Measurements from ENCODE around the gene PCSK2. TPM values are rescaled to one million over a fixed set of nuclear protein-coding genes. Genes with fewer than 3 reads are reported as not detected.

PCSK2 gene
- total RNA-seq, 1 donor from 2014 or later = 11.5 TPM

DNA sequence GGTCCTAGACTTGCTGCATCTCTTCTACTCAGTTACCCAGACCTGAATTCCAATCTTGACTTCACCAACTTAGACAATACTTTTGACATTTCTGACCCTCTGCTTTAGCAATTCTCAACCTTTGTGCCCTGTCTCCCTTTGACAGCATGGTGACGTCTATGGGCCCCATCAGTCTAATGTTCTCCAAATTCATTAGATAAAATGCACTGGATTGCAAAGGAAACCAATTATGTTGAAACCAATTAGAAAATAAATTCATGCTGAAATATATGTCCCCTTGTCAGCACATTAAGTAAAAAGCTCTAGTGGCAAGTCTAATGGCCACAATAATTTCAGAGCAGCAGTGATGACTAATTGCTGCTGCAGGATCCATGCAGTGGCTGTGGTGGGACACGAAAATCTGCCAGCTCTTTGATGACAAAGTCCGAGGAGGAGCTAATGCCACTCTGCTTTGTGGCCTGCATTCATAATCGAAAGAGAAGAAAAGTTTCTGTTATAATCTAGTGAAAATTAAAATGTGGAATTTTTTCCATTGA is 240.3 kb downstream of the PCSK2 start:
- no peaks in the 10 kb centered on the region for H3K36me3 Mint-ChIP-seq (ENCODE audit: insufficient read depth)
- no peak for DNase-seq (ENCODE audit: low spot score, unreplicated experiment)
- no peaks in the 10 kb centered on the region for H3K4me1 Mint-ChIP-seq (ENCODE audit: low read depth)
- TF ChIP-seq, protein P1, sequence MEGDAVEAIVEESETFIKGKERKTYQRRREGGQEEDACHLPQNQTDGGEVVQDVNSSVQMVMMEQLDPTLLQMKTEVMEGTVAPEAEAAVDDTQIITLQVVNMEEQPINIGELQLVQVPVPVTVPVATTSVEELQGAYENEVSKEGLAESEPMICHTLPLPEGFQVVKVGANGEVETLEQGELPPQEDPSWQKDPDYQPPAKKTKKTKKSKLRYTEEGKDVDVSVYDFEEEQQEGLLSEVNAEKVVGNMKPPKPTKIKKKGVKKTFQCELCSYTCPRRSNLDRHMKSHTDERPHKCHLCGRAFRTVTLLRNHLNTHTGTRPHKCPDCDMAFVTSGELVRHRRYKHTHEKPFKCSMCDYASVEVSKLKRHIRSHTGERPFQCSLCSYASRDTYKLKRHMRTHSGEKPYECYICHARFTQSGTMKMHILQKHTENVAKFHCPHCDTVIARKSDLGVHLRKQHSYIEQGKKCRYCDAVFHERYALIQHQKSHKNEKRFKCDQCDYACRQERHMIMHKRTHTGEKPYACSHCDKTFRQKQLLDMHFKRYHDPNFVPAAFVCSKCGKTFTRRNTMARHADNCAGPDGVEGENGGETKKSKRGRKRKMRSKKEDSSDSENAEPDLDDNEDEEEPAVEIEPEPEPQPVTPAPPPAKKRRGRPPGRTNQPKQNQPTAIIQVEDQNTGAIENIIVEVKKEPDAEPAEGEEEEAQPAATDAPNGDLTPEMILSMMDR (IDR thresholded peaks at IDR 0.05; ENCODE audit: unreplicated experiment) = no peak
- peaks cover 25% of the 10 kb centered on the region for H3K27me3 Mint-ChIP-seq
- no peaks in the 10 kb centered on the region for H3K9me3 Mint-ChIP-seq (ENCODE audit: low read depth)
- no peak overlapping the region for H3K4me3 Mint-ChIP-seq (ENCODE audit: low read depth)
- no peak overlapping the region for H3K27ac Mint-ChIP-seq

DNA sequence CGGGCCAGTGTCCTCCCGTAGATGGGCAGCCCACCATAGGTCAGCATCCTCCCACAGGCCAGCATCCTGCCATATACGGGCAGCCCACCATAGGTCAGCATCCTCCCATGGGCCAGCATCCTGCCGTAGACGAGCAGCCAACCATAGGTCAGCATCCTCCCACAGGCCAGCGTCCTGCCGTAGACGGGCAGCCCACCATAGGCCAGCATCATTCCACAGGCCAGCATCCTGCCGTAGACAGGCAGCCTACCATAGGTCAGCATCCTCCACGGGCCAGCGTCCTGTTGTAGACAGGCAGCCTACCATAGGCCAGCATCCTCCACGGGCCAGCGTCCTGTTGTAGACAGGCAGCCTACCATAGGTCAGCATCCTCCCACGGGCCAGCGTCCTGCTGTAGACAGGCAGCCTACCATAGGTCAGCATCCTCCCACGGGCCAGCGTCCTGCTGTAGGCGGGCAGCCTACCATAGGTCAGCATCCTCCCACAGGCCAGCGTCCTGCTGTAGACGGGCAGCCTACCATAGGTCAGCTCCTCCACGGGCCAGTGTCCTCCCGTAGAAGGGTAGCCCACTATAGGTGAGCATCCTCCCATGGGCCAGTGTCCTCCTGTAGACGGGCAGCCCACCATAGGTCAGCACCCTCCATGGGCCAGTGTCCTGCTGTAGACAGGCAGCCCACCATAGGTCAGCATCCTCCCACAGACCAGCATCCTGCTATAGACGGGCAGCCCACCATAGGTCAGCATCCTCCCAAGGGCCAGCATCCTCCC is 241.4 kb downstream of the PCSK2 start:
- TF ChIP-seq, protein P1 (IDR thresholded peaks at IDR 0.05; ENCODE audit: unreplicated experiment) = no peak
- DNase-seq (ENCODE audit: low spot score, unreplicated experiment) = no peak
- H3K4me1 Mint-ChIP-seq (ENCODE audit: low read depth) = no peaks in the 10 kb centered on the region
- no peaks in the 10 kb centered on the region for H3K9me3 Mint-ChIP-seq (ENCODE audit: low read depth)
- H3K36me3 Mint-ChIP-seq (ENCODE audit: insufficient read depth) = no peaks in the 10 kb centered on the region
- no peak overlapping the region for H3K4me3 Mint-ChIP-seq (ENCODE audit: low read depth)
- no peak overlapping the region for H3K27ac Mint-ChIP-seq
- peaks cover 18% of the 10 kb centered on the region for H3K27me3 Mint-ChIP-seq

DNA sequence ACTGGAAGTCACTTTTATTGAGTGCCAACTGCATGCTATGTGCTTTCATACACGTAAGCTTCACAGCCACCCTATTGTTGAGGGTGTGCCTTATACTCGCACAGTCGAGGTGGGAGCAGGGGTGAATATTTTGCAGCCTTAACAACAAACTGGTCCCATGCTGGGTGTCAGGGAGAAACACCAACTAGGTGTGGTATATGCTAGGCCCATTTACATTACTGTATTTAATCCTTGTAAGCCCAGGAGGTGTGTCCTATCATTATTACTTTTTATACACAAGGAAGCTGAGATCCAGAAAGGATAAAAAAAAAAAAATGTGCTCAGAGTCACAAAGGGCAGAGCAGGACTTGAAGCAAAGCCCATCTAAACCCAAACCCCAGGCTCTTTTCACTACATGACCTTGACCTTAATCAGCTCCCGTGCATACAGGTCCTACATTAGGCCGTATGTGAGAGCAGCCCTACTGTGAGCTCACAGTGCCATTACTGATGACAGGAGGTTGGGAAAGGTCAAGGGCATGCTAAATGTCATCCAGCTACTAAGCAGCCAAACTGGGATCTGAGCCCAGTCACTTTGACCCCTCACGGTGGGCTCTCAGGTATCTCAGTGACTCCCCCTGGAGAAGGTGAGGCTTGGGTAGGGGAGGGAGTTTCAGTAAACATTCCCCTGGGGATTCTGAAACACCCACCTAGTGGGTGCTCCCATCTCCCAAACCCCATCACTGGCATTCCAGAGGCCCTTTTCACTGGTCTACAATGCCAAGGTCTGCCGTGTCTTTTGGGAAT is 242.6 kb downstream of the PCSK2 start:
- peaks cover 22% of the 10 kb centered on the region for H3K27me3 Mint-ChIP-seq
- TF ChIP-seq, protein P1 (IDR thresholded peaks at IDR 0.05; ENCODE audit: unreplicated experiment) = no peak
- H3K27ac Mint-ChIP-seq = no peak overlapping the region
- DNase-seq (ENCODE audit: low spot score, unreplicated experiment) = no peak
- no peaks in the 10 kb centered on the region for H3K36me3 Mint-ChIP-seq (ENCODE audit: insufficient read depth)
- H3K4me1 Mint-ChIP-seq (ENCODE audit: low read depth) = no peaks in the 10 kb centered on the region
- H3K4me3 Mint-ChIP-seq (ENCODE audit: low read depth) = no peak overlapping the region
- H3K9me3 Mint-ChIP-seq (ENCODE audit: low read depth) = no peaks in the 10 kb centered on the region

DNA sequence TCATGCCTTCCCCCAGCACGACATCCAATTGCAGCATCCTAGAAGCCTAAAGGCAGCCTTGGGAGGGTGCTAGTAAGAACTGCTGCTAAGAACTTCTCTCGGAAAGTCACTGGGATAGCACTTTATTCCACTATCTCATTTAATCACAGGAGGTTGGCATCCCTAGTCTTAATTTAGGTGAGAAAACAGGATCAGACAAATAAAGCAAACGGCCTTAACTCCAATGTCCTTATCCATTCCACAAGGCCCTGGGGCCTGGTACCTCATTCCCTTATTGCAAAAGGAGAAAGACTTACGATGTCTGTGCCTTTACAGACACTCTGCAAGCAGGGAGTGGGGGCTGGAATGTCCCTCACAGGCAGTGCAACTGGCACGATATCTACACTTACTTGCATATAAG is 243.7 kb downstream of the PCSK2 start:
- H3K36me3 Mint-ChIP-seq (ENCODE audit: insufficient read depth) = no peaks in the 10 kb centered on the region
- no peaks in the 10 kb centered on the region for H3K4me1 Mint-ChIP-seq (ENCODE audit: low read depth)
- peaks cover 26% of the 10 kb centered on the region for H3K27me3 Mint-ChIP-seq
- H3K4me3 Mint-ChIP-seq (ENCODE audit: low read depth) = no peak overlapping the region
- TF ChIP-seq, protein P1 (IDR thresholded peaks at IDR 0.05; ENCODE audit: unreplicated experiment) = no peak
- no peak for DNase-seq (ENCODE audit: low spot score, unreplicated experiment)
- no peaks in the 10 kb centered on the region for H3K9me3 Mint-ChIP-seq (ENCODE audit: low read depth)
- no peak overlapping the region for H3K27ac Mint-ChIP-seq

DNA sequence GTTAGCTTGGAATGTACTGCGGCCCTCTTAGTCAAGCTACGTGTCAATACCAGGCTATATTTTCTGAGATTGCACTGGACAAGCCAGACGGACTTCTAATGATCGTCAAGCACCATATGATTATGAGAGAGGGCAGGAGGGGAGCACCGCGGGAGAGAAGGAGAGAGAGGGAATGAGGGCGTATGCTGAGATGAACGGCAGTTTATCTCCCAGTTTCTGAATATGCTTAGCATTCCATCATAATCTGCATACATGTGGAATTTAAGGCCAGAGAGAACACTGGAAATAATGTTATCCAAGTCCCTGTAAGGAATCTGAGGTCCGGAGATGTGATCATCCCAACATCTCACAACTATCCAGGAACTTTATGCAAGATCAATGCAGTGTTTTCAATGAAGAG is 244.1 kb downstream of the PCSK2 start:
- Mint-ChIP-seq H3K27ac (no peak overlapping the region), H3K36me3 (ENCODE audit: insufficient read depth) (no peaks in the 10 kb centered on the region), H3K4me3 (ENCODE audit: low read depth) (no peak overlapping the region), H3K4me1 (ENCODE audit: low read depth) (no peaks in the 10 kb centered on the region), H3K27me3 (peaks cover 26% of the 10 kb centered on the region), H3K9me3 (ENCODE audit: low read depth) (no peaks in the 10 kb centered on the region)
- TF ChIP-seq, protein P1 (IDR thresholded peaks at IDR 0.05; ENCODE audit: unreplicated experiment) = no peak
- no peak for DNase-seq (ENCODE audit: low spot score, unreplicated experiment)

Measured in progenitor cell of endocrine pancreas (in vitro differentiated cells).